Measurements from ENCODE around the gene HHIPL1.
"Not testable (repeated sequence)": the region's sequence is repeated elsewhere in the genome, so short reads cannot be mapped to it uniquely, and the experiment has no call there.

Gene HHIPL1

DNA sequence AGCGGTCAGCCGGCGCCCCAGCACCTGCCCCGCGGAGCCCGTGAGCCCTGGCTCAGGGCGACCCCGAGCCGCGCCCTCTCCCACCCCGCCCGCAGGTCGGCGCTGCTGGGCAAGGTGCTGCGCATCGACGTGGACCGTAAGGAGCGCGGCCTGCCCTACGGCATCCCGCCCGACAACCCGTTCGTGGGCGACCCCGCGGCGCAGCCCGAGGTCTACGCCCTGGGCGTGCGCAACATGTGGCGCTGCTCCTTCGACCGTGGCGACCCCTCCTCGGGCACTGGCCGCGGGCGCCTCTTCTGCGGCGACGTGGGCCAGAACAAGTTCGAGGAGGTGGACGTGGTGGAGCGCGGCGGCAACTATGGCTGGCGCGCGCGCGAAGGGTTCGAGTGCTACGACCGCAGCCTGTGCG lies 14.4 kb downstream of the HHIPL1 start:
- Histone ChIP-seq H3K4me1 (ENCODE audit: insufficient read depth, low read length) (no peaks in the 10 kb centered on the region), H3K9me3 (ENCODE audit: insufficient read depth, low read length, severe bottlenecking) (no peaks in the 10 kb centered on the region), H3K4me3 (ENCODE audit: low read depth in 1 of 2, low read length in 2 of 2) (no peak overlapping the region), H3K4me2 (ENCODE audit: insufficient read depth, low read length) (no peak overlapping the region), H3K27me3 (ENCODE audit: insufficient read depth, low read length, poor library complexity) (peaks cover 19% of the 10 kb centered on the region), H3K9ac (ENCODE audit: low read depth, low read length) (no peak overlapping the region), H3K27ac (ENCODE audit: low read length) (no peak overlapping the region), H4K20me1 (ENCODE audit: insufficient read depth, low read length) (peaks cover 5% of the 10 kb centered on the region), H3K79me2 (ENCODE audit: insufficient read depth, low read length) (no peaks in the 10 kb centered on the region), H2AFZ (ENCODE audit: low read depth, low read length) (no peak overlapping the region), H3K36me3 (ENCODE audit: insufficient read depth, low read length) (no peaks in the 10 kb centered on the region)
- no peak for DNase-seq
- ATAC-seq (ENCODE audit: insufficient read depth, low read depth): no peak
- TF ChIP-seq, protein P1, sequence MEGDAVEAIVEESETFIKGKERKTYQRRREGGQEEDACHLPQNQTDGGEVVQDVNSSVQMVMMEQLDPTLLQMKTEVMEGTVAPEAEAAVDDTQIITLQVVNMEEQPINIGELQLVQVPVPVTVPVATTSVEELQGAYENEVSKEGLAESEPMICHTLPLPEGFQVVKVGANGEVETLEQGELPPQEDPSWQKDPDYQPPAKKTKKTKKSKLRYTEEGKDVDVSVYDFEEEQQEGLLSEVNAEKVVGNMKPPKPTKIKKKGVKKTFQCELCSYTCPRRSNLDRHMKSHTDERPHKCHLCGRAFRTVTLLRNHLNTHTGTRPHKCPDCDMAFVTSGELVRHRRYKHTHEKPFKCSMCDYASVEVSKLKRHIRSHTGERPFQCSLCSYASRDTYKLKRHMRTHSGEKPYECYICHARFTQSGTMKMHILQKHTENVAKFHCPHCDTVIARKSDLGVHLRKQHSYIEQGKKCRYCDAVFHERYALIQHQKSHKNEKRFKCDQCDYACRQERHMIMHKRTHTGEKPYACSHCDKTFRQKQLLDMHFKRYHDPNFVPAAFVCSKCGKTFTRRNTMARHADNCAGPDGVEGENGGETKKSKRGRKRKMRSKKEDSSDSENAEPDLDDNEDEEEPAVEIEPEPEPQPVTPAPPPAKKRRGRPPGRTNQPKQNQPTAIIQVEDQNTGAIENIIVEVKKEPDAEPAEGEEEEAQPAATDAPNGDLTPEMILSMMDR (IDR thresholded peaks at IDR 0.05; ENCODE audit: borderline replicate concordance, extremely low read depth, low read length, poor library complexity, severe bottlenecking): no peak
- no peak for TF ChIP-seq EZH2 (IDR thresholded peaks at IDR 0.05; ENCODE audit: borderline replicate concordance, low read depth, low read length, severe bottlenecking)

- H3K9me3 ChIP-seq (ENCODE audit: insufficient read depth, low read length, severe bottlenecking): no peaks in the 10 kb centered on the region
- no peak overlapping the region for H2AFZ ChIP-seq (ENCODE audit: low read depth, low read length)
- DNase-seq (no peak), ATAC-seq (ENCODE audit: insufficient read depth, low read depth) (no peak)
- H3K9ac ChIP-seq (ENCODE audit: low read depth, low read length): no peak overlapping the region
- H3K36me3 ChIP-seq (ENCODE audit: insufficient read depth, low read length): no peaks in the 10 kb centered on the region
- no peaks in the 10 kb centered on the region for H3K79me2 ChIP-seq (ENCODE audit: insufficient read depth, low read length)
- H3K27me3 ChIP-seq (ENCODE audit: insufficient read depth, low read length, poor library complexity): peaks cover 19% of the 10 kb centered on the region
- no peaks in the 10 kb centered on the region for H3K4me1 ChIP-seq (ENCODE audit: insufficient read depth, low read length)
- peaks cover 5% of the 10 kb centered on the region for H4K20me1 ChIP-seq (ENCODE audit: insufficient read depth, low read length)
- no peak overlapping the region for H3K4me2 ChIP-seq (ENCODE audit: insufficient read depth, low read length)
- TF ChIP-seq EZH2 (IDR thresholded peaks at IDR 0.05; ENCODE audit: borderline replicate concordance, low read depth, low read length, severe bottlenecking): no peak
- TF ChIP-seq, protein P1 (IDR thresholded peaks at IDR 0.05; ENCODE audit: borderline replicate concordance, extremely low read depth, low read length, poor library complexity, severe bottlenecking): no peak
- H3K27ac ChIP-seq (ENCODE audit: low read length): no peak overlapping the region
- no peak overlapping the region for H3K4me3 ChIP-seq (ENCODE audit: low read depth in 1 of 2, low read length in 2 of 2)
Observed at GRCh38 chr14:99660006-99660566, 15.2 kb downstream of the HHIPL1 start.

DNA sequence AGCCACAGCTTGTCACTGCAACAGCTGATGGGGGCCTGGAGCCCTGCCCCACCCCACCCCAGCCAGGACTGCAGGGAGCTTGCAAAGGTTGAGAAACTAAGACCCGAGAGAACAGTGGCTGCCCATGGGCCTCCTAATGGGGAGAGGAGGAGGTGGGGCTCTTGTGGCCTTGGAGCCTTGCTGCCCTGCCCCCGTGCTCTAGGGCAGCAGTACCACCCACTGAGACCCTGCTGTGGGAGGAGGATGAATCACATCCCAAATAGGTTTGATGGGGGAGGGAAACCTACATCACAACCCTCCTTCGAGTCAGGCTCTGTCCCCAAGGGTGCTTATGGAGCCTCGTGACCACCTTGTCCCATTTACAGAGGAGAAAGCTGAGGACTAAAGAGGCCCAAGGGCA lies 15.9 kb downstream of the HHIPL1 start:
- DNase-seq (no peak), ATAC-seq (ENCODE audit: insufficient read depth, low read depth) (no peak)
- Histone ChIP-seq H3K27me3 (ENCODE audit: insufficient read depth, low read length, poor library complexity) (peaks cover 15% of the 10 kb centered on the region), H3K4me2 (ENCODE audit: insufficient read depth, low read length) (no peak overlapping the region), H4K20me1 (ENCODE audit: insufficient read depth, low read length) (peaks cover 5% of the 10 kb centered on the region), H3K9me3 (ENCODE audit: insufficient read depth, low read length, severe bottlenecking) (no peaks in the 10 kb centered on the region), H3K9ac (ENCODE audit: low read depth, low read length) (no peak overlapping the region), H3K4me3 (ENCODE audit: low read depth in 1 of 2, low read length in 2 of 2) (no peak overlapping the region), H2AFZ (ENCODE audit: low read depth, low read length) (no peak overlapping the region), H3K79me2 (ENCODE audit: insufficient read depth, low read length) (no peaks in the 10 kb centered on the region), H3K4me1 (ENCODE audit: insufficient read depth, low read length) (no peaks in the 10 kb centered on the region), H3K36me3 (ENCODE audit: insufficient read depth, low read length) (no peaks in the 10 kb centered on the region), H3K27ac (ENCODE audit: low read length) (no peak overlapping the region)
- TF ChIP-seq, protein P1 (IDR thresholded peaks at IDR 0.05; ENCODE audit: borderline replicate concordance, extremely low read depth, low read length, poor library complexity, severe bottlenecking): no peak
- TF ChIP-seq EZH2 (IDR thresholded peaks at IDR 0.05; ENCODE audit: borderline replicate concordance, low read depth, low read length, severe bottlenecking): no peak

GRCh38 chr14:99661206-99661605 lies 16.3 kb downstream of the HHIPL1 start:
- not testable (repeated sequence) for H3K4me1 ChIP-seq (ENCODE audit: insufficient read depth, low read length); H3K9ac ChIP-seq (ENCODE audit: low read depth, low read length); H3K4me3 ChIP-seq (ENCODE audit: low read depth in 1 of 2, low read length in 2 of 2); ATAC-seq (ENCODE audit: insufficient read depth, low read depth); H3K79me2 ChIP-seq (ENCODE audit: insufficient read depth, low read length); DNase-seq; H4K20me1 ChIP-seq (ENCODE audit: insufficient read depth, low read length); H3K9me3 ChIP-seq (ENCODE audit: insufficient read depth, low read length, severe bottlenecking); H3K27ac ChIP-seq (ENCODE audit: low read length); H3K36me3 ChIP-seq (ENCODE audit: insufficient read depth, low read length); H2AFZ ChIP-seq (ENCODE audit: low read depth, low read length); H3K4me2 ChIP-seq (ENCODE audit: insufficient read depth, low read length)
- peaks cover 10% of the 10 kb centered on the region for H3K27me3 ChIP-seq (ENCODE audit: insufficient read depth, low read length, poor library complexity)
